ENCODE results near the gene SPEF1. TPM values are rescaled to one million over a fixed set of nuclear protein-coding genes. Genes with fewer than 3 reads are reported as not detected.

SPEF1 gene
- total and polyA plus RNA-seq, 2 experiments from 2014 or later = 0.63 TPM; not detected in 1

DNA sequence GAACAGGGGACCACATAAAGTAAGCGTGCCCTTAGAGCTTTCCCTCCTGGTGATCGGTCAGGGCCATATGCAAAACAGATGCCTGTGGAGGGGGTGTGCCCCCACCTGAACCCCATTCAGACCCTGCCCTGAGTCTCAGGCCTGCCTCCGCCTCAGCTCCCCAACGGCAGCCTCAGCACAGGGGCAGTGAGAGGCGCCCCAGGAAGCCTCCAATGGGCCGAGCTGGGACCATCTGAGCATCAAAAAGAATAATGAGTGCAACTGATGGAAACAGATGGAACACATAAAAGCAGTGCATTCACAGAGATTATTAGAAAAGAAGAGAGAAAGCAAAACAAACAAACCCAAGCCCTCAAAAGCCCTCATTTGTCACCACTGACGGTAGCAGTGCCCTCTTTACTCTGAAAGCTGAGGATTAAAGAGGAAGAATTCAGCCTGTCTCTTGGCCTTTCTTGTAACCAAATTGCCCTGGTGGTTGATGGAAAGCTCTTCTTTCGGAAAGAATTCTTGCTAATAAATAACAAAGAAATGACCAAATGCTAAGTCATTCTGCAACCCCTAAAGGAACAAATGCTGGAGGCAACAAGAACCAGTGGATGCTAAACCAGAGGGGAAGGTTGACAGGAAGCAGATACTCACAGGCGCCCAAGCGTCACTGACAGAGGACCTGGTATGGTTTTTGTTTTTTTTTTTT is 20.4 kb downstream of the SPEF1 start:
- Histone ChIP-seq H3K27me3 (no peaks in the 10 kb centered on the region), H3K36me3 (replicated peaks; ENCODE audit: insufficient read depth, low read depth) (no peaks in the 10 kb centered on the region), H3K27ac (no peak overlapping the region), H3K4me3 (no peak overlapping the region), H4K20me1 (ENCODE audit: insufficient read depth, poor library complexity, severe bottlenecking) (no peaks in the 10 kb centered on the region), H3K79me2 (no peaks in the 10 kb centered on the region), H3K9me3 (ENCODE audit: low read depth) (no peaks in the 10 kb centered on the region), H3K9me2 (replicated peaks; ENCODE audit: insufficient read depth) (no peaks in the 10 kb centered on the region), H3K4me2 (no peak overlapping the region), H2AFZ (no peak overlapping the region), H3K4me1 (ENCODE audit: insufficient read depth) (no peaks in the 10 kb centered on the region)
- WGBS (ENCODE audit: low lambda C conversion rate, missing lambda C conversion rate) = 62% methylated on average over 10 of the region's 10 CpGs
- no peak for DNase-seq (ENCODE audit: low spot score)
- TF ChIP-seq EZH2phosphoT487 (IDR thresholded peaks at IDR 0.05; ENCODE audit: low read depth, severe bottlenecking, unreplicated experiment) (no peak), EZH2 (IDR thresholded peaks at IDR 0.05; ENCODE audit: borderline replicate concordance) (no peak)
- TF ChIP-seq, protein P1, sequence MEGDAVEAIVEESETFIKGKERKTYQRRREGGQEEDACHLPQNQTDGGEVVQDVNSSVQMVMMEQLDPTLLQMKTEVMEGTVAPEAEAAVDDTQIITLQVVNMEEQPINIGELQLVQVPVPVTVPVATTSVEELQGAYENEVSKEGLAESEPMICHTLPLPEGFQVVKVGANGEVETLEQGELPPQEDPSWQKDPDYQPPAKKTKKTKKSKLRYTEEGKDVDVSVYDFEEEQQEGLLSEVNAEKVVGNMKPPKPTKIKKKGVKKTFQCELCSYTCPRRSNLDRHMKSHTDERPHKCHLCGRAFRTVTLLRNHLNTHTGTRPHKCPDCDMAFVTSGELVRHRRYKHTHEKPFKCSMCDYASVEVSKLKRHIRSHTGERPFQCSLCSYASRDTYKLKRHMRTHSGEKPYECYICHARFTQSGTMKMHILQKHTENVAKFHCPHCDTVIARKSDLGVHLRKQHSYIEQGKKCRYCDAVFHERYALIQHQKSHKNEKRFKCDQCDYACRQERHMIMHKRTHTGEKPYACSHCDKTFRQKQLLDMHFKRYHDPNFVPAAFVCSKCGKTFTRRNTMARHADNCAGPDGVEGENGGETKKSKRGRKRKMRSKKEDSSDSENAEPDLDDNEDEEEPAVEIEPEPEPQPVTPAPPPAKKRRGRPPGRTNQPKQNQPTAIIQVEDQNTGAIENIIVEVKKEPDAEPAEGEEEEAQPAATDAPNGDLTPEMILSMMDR (IDR thresholded peaks at IDR 0.05; ENCODE audit: poor library complexity) = no peak

DNA sequence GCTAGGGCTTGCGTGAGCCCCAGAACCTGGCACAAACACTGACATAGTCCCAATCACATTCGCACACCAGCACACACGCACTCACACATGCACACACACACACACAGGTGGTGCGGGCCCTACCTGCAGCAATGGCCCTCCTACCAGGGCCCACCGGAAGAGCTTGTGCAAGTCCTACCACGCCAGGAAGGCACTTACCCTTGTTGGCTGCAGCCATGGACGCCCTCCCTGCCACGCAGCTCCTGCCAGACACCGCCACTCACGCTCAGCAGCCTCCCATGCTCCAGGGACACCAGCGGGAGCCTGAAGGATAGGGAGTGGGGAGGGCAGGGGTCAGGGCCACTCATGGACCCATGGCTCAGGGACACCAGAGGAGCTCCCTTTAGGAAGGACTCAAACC is 21.4 kb downstream of the SPEF1 start:
- no peaks in the 10 kb centered on the region for H3K9me2 ChIP-seq (replicated peaks; ENCODE audit: insufficient read depth)
- H3K36me3 ChIP-seq (replicated peaks; ENCODE audit: insufficient read depth, low read depth) = no peaks in the 10 kb centered on the region
- H3K9me3 ChIP-seq (ENCODE audit: low read depth) = no peaks in the 10 kb centered on the region
- no peak overlapping the region for H3K4me3 ChIP-seq
- DNase-seq (ENCODE audit: low spot score) = no peak
- H3K4me2 ChIP-seq = no peak overlapping the region
- H4K20me1 ChIP-seq (ENCODE audit: insufficient read depth, poor library complexity, severe bottlenecking) = no peaks in the 10 kb centered on the region
- H3K4me1 ChIP-seq (ENCODE audit: insufficient read depth) = no peaks in the 10 kb centered on the region
- no peak for TF ChIP-seq EZH2 (IDR thresholded peaks at IDR 0.05; ENCODE audit: borderline replicate concordance)
- TF ChIP-seq, protein P1 (IDR thresholded peaks at IDR 0.05; ENCODE audit: poor library complexity) = no peak
- TF ChIP-seq EZH2phosphoT487 (IDR thresholded peaks at IDR 0.05; ENCODE audit: low read depth, severe bottlenecking, unreplicated experiment) = no peak
- no peaks in the 10 kb centered on the region for H3K27me3 ChIP-seq
- H2AFZ ChIP-seq = no peak overlapping the region
- no peaks in the 10 kb centered on the region for H3K79me2 ChIP-seq
- 94% methylated on average over 11 of the region's 11 CpGs for whole genome bisulfite sequencing (ENCODE audit: low lambda C conversion rate, missing lambda C conversion rate)
- no peak overlapping the region for H3K27ac ChIP-seq

GRCh38 chr20:3759316-3759823 is 21.9 kb downstream of the SPEF1 start:
- 90% methylated on average over 11 of the region's 11 CpGs for WGBS (ENCODE audit: low lambda C conversion rate, missing lambda C conversion rate)
- Histone ChIP-seq H3K9me2 (replicated peaks; ENCODE audit: insufficient read depth) (no peaks in the 10 kb centered on the region), H3K27ac (no peak overlapping the region), H3K27me3 (no peaks in the 10 kb centered on the region), H2AFZ (no peak overlapping the region), H3K9me3 (ENCODE audit: low read depth) (no peaks in the 10 kb centered on the region), H3K36me3 (replicated peaks; ENCODE audit: insufficient read depth, low read depth) (no peaks in the 10 kb centered on the region), H3K4me1 (ENCODE audit: insufficient read depth) (no peaks in the 10 kb centered on the region), H4K20me1 (ENCODE audit: insufficient read depth, poor library complexity, severe bottlenecking) (no peaks in the 10 kb centered on the region), H3K4me3 (no peak overlapping the region), H3K4me2 (no peak overlapping the region), H3K79me2 (no peaks in the 10 kb centered on the region)
- no peak for DNase-seq (ENCODE audit: low spot score)
- TF ChIP-seq EZH2 (IDR thresholded peaks at IDR 0.05; ENCODE audit: borderline replicate concordance) (no peak), EZH2phosphoT487 (IDR thresholded peaks at IDR 0.05; ENCODE audit: low read depth, severe bottlenecking, unreplicated experiment) (no peak)
- TF ChIP-seq, protein P1 (IDR thresholded peaks at IDR 0.05; ENCODE audit: poor library complexity) = no peak
